Inflammatory macrophage (primary cell): ENCODE data around the gene RANBP1.
A peak's percentile ranks its signal among the peaks of the same experiment; 100 is the strongest.

Source experiments
- DNase-seq, 2 donors: peaks; one replicate each; pipeline ENCODE4 v3.0.0-alpha.2; 2020 to 2022

Gene RANBP1

DNA sequence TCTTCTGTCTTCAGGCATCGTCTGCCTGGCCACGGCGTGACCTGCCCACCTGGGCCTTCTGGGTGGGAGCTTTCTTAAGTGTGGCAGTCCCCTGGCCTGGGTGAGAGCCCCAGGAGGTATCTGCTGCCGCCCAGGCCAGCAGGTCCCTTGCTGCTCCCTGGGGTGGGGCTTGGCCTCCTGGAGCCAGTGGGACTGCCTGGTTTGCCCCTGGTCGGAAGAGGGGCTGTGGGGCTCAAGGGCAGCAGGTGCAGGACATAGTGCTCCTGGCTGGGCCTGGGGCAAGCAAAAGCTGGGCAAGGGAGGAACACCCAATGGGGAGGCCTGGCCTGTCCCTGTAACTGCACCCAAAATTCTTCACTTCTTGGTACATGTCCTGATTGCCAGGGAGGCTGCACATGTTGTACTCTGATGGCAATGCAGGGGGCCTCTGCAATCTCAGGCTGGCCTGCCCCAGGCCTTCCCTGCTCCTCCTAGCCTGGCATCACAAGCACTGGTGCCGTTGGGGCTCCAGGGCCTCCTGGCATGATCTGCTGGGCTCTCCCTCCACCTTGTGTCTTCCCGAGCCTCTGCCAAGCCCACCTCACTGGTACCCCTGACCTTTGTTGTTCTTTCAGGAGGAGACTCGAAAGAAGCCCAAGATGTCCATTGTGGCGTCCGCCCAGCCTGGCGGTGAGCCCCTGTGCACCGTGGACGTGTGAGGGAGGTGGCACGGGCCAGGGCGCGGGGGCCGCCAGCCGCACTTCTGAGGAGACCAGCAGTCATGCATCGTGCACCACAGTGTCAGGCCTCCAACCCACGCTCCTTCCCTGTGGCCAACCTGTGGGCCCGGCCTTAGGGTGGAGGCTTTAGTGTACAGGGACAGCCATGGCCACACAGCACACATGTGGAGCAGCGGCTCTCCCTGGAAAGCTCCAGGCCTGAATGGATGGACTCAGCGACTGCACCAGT lies 6.2 kb upstream of the RANBP1 start:
- DNase-seq, result no peak

DNA sequence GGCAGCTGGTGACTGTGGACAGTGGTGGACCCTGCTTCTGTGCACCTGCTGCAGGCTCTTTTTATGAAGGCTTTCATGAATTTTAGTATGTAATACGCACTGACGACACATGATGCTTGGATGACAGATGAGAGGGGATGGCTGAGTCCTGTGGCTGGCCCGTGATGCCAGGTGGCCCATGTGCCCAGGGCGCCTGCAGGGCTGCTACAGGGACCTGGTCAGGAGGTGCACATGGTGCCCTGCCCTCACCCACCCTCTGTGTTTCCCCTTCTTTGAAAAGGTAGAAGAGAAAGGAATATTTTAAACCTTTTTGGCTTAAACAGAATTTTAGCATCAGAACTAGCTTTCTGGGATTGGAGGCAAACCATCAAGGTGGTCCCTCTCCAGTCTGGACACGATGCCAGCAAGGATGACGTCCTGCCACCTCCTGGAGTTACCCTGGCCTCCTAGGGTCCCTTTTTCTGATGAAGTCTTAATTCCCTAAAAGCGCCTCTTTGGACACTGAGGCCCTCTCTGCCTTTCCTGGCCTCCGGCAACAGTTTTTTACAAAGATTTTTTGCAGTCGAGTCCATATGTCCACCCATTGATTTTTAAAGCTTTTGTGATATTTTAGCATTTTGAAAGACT lies 5.4 kb upstream of the RANBP1 start:
- no peak for DNase-seq

DNA sequence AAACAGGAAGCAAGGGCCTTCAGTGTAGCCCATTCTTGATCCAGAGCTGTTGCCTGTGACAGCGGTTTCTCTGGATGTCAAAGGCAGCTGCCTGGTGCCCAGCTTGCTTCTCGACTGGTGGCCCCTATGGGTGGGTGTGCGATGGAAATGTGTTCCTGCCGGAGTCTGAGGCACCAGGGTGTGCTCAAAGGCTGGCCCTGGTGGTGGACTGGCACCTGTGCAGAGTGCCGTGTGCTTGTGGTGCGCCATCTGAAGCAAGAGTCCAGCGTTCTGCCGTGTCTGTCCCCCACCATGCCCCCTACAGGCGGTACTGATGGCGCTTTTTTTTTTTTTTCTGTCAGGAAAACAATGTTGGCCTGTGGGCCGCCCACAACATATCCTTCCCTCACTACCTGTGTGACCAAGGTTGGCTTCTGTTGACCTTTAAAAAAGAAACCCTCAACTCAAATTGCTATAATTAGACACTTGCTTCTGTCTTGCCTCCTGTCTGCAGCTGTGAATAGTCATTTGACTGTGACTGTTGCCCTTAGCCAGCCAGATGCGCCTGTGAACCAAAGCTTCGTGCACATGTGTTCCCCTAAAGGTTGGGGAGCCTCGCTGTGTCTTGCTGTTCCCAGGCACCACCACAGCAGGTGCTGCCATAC lies 4.7 kb upstream of the RANBP1 start:
- DNase-seq, result no peak

DNA sequence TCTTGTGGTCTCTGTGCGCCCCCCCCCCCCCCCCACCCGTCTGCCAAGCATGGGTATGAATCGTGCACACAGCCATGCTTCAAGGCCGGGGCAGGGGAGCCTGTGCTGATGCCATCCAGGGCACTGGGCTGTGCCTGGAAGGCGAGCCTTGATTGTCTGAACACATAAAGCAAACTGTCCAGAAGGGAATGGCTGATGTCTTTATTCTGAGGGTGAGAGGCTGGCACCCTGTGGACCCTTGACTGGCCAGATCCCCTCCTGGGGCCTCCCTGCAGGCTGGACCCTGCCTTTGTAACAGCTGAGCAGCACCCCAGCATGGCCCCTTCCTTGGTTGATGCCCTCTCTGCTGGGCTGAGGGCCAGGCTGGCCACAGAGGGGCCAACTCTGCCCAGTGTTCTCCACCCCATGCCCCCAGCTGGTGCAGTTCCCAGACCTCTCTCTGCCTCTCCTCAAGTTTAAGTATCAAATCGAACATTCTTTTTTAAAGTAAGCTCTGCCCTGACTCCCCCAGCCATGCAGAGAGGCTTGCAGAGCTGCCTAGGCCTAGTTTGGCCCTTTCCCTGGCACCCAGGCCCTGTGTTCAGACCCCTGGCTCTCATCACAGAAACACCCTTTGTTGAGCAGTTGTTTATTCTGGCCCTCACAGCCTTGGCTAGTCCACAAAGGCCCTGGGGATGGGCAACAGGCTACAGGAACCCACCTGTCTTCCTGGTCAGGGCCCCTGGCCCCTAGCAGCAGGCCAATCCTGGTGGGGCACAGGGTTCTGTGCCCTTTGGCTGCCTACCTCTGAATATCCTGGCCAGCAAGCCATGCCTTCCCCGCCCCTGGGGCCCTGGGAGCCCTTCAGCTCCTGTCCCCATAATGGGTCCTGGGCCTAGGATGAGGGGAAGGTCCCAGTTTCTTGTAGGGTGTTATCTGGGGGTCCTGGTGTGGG lies 3.9 kb upstream of the RANBP1 start:
- no peak for DNase-seq

DNA sequence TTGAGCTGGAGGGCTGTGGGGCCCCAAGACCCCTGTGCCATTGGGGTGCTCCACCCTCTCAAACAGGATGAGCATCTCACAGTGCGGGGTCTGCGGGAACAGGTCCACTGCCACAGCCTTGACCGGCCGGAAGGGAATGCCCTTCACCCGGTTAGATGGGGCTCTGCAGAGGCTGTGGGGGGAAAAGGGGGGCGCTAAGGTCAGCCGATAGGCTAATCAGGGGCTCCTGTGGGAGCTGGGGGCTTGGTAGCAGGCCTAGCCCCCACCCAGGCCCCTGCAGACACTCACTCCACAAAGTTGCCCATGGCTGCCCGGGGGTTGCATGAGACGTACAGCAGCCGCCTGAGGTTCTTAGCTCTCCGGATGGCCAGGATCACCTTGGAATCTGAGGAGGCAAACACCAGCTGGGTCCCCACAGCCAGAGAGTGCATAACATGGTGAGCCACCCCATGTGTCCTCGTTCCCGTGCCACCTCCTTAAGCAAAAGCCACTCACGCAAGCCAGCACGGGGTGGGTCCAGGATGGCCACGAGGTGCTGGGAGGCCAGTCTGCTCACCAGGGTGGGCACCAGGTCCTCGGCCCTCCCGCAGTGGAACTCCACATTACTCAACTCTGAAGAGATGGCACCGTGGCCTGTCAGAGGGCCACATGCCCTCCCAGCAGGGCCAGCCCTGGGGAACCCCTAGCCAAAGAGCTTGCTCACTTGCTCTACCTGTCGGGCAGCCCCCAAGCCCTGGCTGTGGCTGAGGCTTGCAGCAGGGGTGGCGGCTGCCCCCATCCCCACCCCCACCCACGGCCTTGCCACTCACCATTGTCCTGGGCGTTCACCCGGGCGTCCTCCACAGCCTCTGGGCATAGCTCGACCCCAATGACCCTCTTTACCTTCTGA lies 3.0 kb upstream of the RANBP1 start:
- DNase-seq, result no peak

DNA sequence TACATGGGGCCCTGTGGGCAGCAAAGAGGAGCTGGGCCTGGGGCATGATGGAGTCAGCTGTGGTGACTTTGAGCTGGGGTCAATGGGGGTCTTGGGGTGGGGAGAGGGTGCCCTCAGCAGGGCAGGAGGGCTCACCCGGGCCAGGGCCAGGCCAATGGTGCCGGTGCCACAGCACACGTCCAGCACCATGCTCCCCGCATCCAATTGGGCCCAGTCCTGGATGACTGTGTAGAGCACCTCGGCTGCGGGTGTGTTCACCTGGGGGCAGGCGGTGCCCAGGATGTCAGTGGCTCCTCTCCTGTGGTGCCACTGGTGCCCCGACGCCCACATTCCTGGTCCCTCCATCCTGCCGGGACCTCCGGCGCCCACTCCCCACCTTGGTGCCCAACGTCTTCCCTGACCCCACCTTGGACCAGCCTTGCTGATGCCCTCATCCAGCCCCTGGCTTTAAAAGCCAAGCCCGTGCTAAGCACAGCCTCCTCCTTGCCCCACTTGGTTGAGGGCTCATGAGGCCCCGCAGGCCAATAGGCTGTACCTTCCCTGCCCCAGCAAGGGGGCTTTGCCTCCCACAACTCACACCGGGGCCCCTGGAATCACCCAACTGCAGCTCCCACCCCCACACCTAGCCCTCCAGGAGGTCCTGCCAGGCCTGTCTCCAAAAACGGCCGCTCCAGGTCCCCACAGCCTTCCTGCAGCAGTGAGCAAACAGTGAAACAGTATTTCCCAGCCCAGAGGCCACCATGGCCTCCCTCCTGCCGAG lies 2.2 kb upstream of the RANBP1 start:
- no peak for DNase-seq

DNA sequence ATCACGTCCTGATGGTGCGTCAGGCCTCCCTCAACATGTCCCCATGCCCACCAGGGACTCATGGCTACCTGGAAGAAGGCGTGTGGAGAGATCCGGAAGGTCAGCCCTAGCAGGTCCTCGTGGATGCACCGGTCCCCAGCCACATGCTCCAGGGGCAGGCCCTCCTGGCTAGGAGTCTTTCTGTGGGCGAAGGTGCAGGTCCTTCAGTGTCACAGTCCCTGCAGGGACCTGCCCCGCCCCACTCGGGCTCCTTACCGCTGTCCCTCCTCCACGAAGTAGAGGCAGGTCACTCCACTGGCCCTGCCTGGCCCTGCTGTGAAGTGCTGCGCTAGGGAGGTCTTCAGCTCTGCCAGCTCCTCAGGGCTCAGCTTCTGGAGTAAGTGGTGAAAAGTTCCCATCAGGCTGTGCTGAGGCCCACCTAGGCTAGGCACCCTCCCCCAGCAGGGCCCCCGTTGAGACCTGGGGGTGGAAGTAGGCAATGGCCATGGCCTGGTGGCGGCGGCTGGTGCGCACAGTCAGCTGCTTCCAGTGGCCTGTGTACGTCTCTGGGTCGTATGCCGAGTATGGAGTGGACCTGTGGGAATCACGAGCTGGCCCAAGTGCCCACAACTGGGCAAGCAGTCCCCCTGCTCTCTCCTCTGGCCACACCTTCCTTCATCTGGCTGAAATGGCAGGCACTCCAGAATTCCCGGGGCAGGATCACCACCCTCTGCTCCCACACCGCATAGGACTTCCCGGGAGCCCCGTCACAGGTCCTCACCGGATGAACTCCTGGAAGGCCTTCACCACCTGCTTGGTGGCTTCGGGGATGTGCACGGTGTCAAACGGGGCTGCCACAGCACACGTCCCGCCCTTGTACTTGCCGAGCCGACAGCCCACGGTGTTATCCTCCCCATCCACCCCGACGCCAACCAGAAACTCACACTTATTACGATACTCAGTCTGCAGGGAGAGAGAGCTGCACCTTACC lies 1.1 kb upstream of the RANBP1 start:
- no peak for DNase-seq

DNA sequence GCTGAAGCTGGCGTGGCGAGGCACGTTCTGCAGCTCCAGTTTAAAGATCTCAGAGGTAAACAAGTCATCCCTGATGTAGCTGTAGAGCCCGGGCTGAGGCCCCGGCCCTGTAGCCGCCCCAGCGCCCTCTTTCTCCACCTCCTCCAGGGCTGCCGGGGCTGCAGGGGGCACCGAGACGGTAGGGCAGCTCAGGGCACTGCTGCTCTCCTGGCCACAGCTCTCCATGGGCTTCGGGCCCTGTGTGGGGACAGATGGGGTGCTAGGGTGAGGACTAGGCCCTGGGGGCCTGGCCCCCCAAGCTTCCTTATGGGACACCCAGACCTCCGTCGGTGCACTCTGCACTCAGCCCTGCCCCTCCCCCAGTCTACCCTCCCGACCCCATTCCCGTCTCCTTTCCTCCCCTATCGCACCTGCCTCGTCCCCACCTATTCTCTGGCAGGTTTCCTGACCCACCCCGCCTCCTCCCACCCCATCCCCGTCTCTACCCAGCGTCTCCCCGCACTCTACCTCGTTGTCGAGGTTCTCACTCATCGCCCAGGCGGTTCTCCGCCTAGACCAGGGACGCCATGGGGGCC lies 559 bp downstream of the RANBP1 start:
- DNase-seq, result no peak

DNA sequence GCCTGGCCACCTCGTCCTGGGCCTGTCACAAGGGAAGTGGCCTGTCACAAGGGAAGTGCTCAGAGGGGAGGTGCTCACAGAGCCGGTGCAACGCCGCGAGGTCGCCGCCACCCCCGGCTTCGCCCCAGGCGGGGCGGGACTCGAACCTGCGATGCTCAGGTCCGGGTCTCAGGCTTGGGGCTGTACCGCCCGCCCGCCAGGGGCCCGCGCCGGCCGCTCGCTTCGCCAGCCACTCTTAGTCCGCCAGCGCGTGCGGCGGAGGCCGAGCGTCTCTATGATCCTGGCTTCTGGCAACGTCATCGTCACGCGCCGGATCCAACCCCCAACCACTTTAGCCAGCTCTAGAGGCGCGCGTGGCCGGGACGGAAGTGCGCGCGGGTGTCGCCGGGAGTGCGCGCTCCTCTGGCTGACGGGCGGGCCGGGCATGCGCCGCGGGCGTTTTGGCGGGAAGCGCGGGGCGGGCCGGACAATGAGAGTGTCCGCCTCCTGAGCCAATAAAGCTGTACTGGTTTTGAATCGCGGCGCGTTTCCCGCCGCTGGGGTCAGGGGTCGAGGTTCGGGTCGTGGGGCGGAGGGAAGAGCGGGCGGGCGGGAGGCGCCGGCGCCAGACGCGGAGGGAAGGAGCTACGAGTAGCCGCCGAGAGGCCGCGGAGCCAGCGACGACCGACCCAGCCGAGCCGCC lies 1.2 kb downstream of the RANBP1 start, which contains the start of gene TRMT2A:
TRMT2A (minus strand) TSS at position 276 of the 682 bp plus-strand sequence. CDS start 320 bp downstream, outside the sequence.
- peak; percentile 98 to 99 for DNase-seq

DNA sequence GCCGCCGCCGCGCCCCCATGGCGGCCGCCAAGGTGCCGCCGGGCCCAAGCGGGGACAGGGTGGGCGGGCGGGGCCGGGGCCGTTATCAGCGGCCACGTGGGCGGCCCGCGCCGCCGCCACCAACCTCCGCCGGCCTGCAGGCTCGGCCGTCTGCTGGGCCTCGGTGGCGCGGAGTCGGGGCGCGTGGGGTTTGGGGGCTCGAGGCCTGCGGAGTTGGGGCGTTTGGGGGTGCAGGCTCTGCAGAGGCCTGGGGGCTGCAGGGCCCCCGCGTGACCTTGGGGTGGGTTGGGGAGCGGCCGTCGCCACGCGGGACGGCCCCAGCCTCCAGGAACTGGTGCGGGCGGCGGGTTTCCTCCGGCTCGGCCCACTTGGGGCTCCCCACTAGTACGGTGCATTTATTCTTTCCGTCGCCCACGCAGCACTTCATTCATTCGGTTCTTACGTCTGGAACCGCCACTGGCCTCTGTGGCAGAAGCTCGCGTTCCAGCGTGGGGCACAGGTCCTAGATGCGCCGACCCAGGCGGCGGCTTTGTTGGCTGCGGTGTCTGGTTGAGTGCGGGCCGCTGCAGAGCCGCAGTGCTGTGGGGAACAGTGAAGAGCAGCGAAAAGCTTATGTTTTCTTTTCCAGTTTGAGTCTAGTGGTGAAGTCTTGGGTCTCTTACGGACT lies 1.9 kb downstream of the RANBP1 start:
- peak; percentile 52 to 68 for DNase-seq

DNA sequence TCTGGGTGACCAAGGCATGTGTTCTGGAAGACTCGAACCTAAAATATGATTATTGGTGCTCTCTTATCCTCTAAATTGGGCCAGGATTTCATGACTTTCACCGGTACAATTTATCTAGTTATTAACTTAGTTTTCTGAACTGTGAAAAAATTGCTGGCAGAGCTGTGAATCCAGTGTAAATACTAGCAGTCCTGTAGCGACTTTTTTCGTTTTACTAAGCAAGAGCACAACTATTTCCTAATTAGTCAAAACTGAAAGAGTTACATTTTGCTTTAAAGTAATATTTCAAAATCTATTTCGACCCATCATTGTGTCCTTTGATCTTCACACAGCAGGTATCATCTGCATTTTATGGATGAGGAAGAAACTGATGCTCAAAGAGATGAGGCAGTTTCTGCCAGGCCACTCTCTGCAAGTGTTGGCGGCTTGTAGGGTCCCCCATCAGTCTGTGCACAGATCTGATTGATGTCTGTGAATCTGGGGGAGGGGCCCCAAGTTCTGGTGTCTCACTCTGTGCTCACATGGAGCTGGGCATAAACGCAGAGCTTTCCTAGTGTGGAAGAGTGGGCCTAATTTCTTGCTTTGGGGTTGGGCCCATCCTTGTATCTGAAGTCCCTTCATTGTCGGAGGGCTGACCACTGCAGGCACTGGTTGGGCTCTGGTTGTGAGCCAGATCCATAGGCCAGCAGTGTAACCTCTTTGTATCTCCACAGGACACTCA lies 2.6 kb downstream of the RANBP1 start:
- DNase-seq, result no peak

DNA sequence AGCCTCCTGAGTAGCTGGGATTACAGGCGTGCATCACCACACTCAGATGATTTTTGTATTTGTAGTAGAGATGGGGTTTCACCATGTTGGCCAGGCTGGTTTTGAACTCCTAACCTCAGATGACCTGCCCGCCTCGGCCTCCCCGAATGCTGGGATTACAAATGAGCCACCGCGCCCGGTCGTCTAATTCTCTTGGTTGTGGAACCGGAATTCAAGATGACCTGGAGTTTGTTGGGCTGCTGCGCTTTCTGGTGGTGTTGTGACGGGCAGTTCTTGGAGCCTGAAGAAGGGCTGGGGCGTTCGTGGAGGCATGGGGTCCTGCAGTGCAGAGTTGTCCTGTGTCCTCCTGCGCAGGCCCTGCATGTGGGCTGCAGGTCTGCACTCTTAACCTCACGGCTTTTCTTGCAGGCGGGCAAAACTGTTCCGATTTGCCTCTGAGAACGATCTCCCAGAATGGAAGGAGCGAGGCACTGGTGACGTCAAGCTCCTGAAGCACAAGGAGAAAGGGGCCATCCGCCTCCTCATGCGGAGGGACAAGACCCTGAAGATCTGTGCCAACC lies 6.0 kb downstream of the RANBP1 start:
- no peak for DNase-seq

DNA sequence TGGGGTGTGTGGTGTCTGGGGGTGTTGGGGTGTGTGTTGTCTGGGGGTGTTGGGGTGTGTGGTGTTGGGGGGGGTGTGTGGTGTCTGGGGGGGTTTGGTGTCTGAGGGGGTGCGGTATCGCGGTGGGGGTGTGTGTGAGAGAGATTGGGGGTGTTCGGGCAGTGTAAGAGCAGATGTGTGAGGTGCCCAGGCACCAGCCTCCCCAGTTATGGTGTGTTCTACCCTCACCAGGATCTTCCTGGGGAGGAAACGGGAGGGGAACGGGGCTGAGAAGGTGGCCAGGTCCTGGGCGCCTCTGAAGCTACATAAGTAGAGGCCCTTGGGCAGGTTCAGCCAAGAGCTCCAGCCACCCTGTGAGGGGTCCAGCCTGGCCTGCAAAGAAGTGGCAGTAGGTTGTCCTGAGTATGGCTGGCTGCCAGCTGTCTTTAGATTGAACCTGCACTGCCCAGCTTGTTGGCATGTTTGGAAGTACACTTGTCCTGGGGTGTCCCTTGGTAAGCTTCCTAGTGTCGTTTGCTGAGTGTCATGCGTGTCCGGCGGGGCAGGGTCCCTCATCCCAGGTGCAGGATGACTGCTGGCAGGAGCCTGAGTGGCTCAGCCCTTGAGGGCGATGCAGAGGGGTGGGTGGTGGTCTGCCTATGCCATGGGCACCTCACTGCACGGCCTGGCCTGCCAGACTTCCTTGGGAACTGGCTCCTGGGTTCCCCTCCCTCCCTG lies 7.6 kb downstream of the RANBP1 start:
- DNase-seq, result no peak

DNA sequence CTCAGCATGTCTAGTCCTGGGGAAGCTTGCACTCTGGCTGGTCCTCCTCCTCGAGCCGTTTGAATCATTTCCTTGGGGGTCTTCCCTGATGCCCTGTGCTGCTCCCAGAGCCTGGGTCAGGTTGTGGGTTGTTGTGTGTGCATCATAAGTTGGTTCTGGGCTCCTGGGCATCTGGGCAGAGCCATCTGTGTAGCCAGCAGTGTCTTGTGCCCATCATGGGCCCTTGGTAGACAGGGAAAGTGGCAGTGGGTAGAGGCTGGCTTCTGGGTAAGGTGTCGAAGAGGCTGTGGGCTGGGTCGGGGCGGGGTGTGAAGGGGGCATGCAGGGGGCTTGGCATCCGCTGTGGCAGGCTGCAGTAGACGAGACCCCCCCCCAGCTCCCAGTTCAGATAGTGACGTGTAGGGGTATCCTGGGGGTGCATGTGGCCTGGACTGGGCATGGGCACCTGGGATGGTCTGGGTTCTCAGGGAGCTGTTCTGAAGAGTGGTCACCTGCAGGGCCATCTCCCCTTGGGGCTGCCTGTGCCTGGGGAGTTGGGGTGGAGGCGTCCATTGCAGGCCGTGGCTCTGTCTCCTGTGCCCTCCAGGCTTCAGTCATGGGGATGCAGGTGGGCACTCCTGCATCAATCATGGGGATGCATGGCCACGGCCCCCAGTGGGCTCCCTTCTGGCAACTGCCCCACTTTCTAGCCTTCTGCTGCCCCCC lies 8.3 kb downstream of the RANBP1 start:
- DNase-seq, result no peak
